K562 (cell line): ENCODE measurements around the gene DCP1B. TPM values are rescaled to one million over a fixed set of nuclear protein-coding genes. Genes with fewer than 3 reads are reported as not detected.

Source experiments
- polyA plus RNA-seq, 8 experiments: library from polyadenylated mRNA; depleted of rRNA in 4 of 8; stranded (reverse) in 5 of 8; unstranded in 3 of 8; fragments of >200 nt; fragmentation: Nextera tagmentation in 2 of 8; fragmentation: Illumina TruSeq in 1 of 8; extraction: Ambion mirVana in 2 of 8; extraction: Trizol in 1 of 8; gene quantifications; 2 replicates each; pipeline versions ENCODE4 v1.2.1 to v1.2.3, GENCODE V29; 2011 to 2014; ENCODE audit warnings: inconsistent platforms in 1 of 8, missing spikeins in 1 of 8
- total RNA-seq, 7 experiments: library from RNA; depleted of rRNA in 6 of 7; stranded (reverse); fragments of >200 nt in 6 of 7; fragmentation: Illumina TruSeq in 2 of 7; extraction: Trizol in 2 of 7; gene quantifications; 2 replicates each; pipeline versions ENCODE4 v1.2.1 to v1.2.3, GENCODE V29; 2011 to 2021; ENCODE audit warnings: low replicate concordance in 1 of 7
- TF ChIP-seq, protein P1 (sequence below): fragments of 450-650 bp; IDR thresholded peaks from 2 replicates; pipeline ENCODE4 v1.6.1; 2016; ENCODE audit warnings: mild to moderate bottlenecking, moderate library complexity

Gene DCP1B
- total and polyA plus RNA-seq, 9 of the 15 experiments (the other 6 are each of a cell fraction or from before 2014, with no cell fraction given), result 0.83 to 7.3 (median 3.4) TPM

GRCh38 chr12:1948883-1949282 is 55.4 kb downstream of the DCP1B start (continued):
- TF ChIP-seq, protein P1, sequence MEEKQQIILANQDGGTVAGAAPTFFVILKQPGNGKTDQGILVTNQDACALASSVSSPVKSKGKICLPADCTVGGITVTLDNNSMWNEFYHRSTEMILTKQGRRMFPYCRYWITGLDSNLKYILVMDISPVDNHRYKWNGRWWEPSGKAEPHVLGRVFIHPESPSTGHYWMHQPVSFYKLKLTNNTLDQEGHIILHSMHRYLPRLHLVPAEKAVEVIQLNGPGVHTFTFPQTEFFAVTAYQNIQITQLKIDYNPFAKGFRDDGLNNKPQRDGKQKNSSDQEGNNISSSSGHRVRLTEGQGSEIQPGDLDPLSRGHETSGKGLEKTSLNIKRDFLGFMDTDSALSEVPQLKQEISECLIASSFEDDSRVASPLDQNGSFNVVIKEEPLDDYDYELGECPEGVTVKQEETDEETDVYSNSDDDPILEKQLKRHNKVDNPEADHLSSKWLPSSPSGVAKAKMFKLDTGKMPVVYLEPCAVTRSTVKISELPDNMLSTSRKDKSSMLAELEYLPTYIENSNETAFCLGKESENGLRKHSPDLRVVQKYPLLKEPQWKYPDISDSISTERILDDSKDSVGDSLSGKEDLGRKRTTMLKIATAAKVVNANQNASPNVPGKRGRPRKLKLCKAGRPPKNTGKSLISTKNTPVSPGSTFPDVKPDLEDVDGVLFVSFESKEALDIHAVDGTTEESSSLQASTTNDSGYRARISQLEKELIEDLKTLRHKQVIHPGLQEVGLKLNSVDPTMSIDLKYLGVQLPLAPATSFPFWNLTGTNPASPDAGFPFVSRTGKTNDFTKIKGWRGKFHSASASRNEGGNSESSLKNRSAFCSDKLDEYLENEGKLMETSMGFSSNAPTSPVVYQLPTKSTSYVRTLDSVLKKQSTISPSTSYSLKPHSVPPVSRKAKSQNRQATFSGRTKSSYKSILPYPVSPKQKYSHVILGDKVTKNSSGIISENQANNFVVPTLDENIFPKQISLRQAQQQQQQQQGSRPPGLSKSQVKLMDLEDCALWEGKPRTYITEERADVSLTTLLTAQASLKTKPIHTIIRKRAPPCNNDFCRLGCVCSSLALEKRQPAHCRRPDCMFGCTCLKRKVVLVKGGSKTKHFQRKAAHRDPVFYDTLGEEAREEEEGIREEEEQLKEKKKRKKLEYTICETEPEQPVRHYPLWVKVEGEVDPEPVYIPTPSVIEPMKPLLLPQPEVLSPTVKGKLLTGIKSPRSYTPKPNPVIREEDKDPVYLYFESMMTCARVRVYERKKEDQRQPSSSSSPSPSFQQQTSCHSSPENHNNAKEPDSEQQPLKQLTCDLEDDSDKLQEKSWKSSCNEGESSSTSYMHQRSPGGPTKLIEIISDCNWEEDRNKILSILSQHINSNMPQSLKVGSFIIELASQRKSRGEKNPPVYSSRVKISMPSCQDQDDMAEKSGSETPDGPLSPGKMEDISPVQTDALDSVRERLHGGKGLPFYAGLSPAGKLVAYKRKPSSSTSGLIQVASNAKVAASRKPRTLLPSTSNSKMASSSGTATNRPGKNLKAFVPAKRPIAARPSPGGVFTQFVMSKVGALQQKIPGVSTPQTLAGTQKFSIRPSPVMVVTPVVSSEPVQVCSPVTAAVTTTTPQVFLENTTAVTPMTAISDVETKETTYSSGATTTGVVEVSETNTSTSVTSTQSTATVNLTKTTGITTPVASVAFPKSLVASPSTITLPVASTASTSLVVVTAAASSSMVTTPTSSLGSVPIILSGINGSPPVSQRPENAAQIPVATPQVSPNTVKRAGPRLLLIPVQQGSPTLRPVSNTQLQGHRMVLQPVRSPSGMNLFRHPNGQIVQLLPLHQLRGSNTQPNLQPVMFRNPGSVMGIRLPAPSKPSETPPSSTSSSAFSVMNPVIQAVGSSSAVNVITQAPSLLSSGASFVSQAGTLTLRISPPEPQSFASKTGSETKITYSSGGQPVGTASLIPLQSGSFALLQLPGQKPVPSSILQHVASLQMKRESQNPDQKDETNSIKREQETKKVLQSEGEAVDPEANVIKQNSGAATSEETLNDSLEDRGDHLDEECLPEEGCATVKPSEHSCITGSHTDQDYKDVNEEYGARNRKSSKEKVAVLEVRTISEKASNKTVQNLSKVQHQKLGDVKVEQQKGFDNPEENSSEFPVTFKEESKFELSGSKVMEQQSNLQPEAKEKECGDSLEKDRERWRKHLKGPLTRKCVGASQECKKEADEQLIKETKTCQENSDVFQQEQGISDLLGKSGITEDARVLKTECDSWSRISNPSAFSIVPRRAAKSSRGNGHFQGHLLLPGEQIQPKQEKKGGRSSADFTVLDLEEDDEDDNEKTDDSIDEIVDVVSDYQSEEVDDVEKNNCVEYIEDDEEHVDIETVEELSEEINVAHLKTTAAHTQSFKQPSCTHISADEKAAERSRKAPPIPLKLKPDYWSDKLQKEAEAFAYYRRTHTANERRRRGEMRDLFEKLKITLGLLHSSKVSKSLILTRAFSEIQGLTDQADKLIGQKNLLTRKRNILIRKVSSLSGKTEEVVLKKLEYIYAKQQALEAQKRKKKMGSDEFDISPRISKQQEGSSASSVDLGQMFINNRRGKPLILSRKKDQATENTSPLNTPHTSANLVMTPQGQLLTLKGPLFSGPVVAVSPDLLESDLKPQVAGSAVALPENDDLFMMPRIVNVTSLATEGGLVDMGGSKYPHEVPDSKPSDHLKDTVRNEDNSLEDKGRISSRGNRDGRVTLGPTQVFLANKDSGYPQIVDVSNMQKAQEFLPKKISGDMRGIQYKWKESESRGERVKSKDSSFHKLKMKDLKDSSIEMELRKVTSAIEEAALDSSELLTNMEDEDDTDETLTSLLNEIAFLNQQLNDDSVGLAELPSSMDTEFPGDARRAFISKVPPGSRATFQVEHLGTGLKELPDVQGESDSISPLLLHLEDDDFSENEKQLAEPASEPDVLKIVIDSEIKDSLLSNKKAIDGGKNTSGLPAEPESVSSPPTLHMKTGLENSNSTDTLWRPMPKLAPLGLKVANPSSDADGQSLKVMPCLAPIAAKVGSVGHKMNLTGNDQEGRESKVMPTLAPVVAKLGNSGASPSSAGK, result no peak
